Stimulated activated CD8-positive, alpha-beta memory T cell treated with anti-CD3 and anti-CD28 coated beads, Interleukin-15, amount 100 ng/mL, for 1 hour (primary cell): ENCODE measurements around the gene PLEKHG5.

ENCODE experiments used
- DNase-seq: peaks from one replicate; pipeline ENCODE4 v3.0.0-alpha.2; 2020; ENCODE audit warnings: low read depth

PLEKHG5 gene

GRCh38 chr1:6509220-6509918, 17.9 kb upstream of the PLEKHG5 start:
- no peak for DNase-seq

- no peak for DNase-seq
Observed at GRCh38 chr1:6508816-6509189, 17.3 kb upstream of the PLEKHG5 start.

GRCh38 chr1:6508154-6508815, 16.8 kb upstream of the PLEKHG5 start:
- no peak for DNase-seq

GRCh38 chr1:6507461-6507911, 16.0 kb upstream of the PLEKHG5 start:
- DNase-seq = no peak

GRCh38 chr1:6507037-6507428, 15.6 kb upstream of the PLEKHG5 start:
- DNase-seq = no peak

- DNase-seq = no peak
Observed at GRCh38 chr1:6506210-6507036, 15.0 kb upstream of the PLEKHG5 start.

- DNase-seq = no peak
Observed at GRCh38 chr1:6505367-6506209, 14.1 kb upstream of the PLEKHG5 start.

GRCh38 chr1:6504887-6505286, 13.4 kb upstream of the PLEKHG5 start:
- no peak for DNase-seq

- DNase-seq = no peak
Observed at GRCh38 chr1:6503884-6504602, 12.6 kb upstream of the PLEKHG5 start.

- no peak for DNase-seq
Observed at GRCh38 chr1:6502000-6502891, 10.8 kb upstream of the PLEKHG5 start.

- no peak for DNase-seq
Observed at GRCh38 chr1:6501279-6501813, 9.9 kb upstream of the PLEKHG5 start.

- DNase-seq = no peak
Observed at GRCh38 chr1:6500544-6501278, 9.2 kb upstream of the PLEKHG5 start.

- DNase-seq = no peak
Observed at GRCh38 chr1:6499296-6499695, 7.8 kb upstream of the PLEKHG5 start.

GRCh38 chr1:6498576-6499111, 7.2 kb upstream of the PLEKHG5 start:
- DNase-seq = no peak

GRCh38 chr1:6497867-6498575, 6.6 kb upstream of the PLEKHG5 start:
- DNase-seq = no peak

GRCh38 chr1:6497215-6497866, 5.9 kb upstream of the PLEKHG5 start:
- DNase-seq = no peak

GRCh38 chr1:6496890-6497214, 5.4 kb upstream of the PLEKHG5 start:
- DNase-seq = no peak

- DNase-seq = no peak
Observed at GRCh38 chr1:6496365-6496721, 4.9 kb upstream of the PLEKHG5 start.
